ENCODE measurements around the gene WIPF2.

Gene WIPF2

GRCh38 chr17:40197550-40197949 is 21.6 kb upstream of the WIPF2 start:
- TF ChIP-seq CTCF (IDR thresholded peaks at IDR 0.05): no peak

GRCh38 chr17:40198576-40198975 is 20.5 kb upstream of the WIPF2 start:
- no peak for TF ChIP-seq CTCF (IDR thresholded peaks at IDR 0.05)

- TF ChIP-seq CTCF (IDR thresholded peaks at IDR 0.05): no peak
Measured at GRCh38 chr17:40203131-40203530, 16.0 kb upstream of the WIPF2 start.

- TF ChIP-seq CTCF (IDR thresholded peaks at IDR 0.05): no peak
Measured at GRCh38 chr17:40209404-40210093, 9.6 kb upstream of the WIPF2 start.

GRCh38 chr17:40218006-40218739 is 931 bp upstream of the WIPF2 start:
- no peak for TF ChIP-seq CTCF (IDR thresholded peaks at IDR 0.05)

GRCh38 chr17:40219594-40220338 is 662 bp downstream of the WIPF2 start:
- no peak for TF ChIP-seq CTCF (IDR thresholded peaks at IDR 0.05)

- TF ChIP-seq CTCF (IDR thresholded peaks at IDR 0.05): no peak
Measured at GRCh38 chr17:40224718-40225550, 5.8 kb downstream of the WIPF2 start.

Data from LNCAP (cell line).